Transverse colon (tissue), 4 donors: ENCODE measurements around the gene RAPGEF4.

Experiments used
- CTCF ChIP-seq, 5 experiments: fragments of 200-600 bp in 3 of 5; fragments of 450-650 bp in 2 of 5; sonication (generic) in 3 of 5; IDR thresholded peaks; 1 replicate in 2 of 5; 2 replicates in 3 of 5; pipeline ENCODE4 v1.5.1; 2016 to 2017; ENCODE audit warnings: antibody characterized with exemption in 5 of 5, inconsistent platforms in 3 of 5, mild to moderate bottlenecking in 2 of 5, moderate library complexity in 1 of 5
- POLR2A ChIP-seq: fragments of 450-650 bp; IDR thresholded peaks from one replicate; pipeline ENCODE4 v1.6.1; 2016; ENCODE audit warnings: antibody characterized with exemption, mild to moderate bottlenecking, moderate library complexity
- POLR2AphosphoS5 ChIP-seq, 3 donors: sonication (generic); formaldehyde crosslinking; IDR thresholded peaks; one replicate each; pipeline ENCODE4 v1.6.1; 2016; ENCODE audit warnings: antibody characterized with exemption in 3 of 3

- TF ChIP-seq CTCF (IDR thresholded peaks at IDR 0.05) = no peak
- TF ChIP-seq POLR2AphosphoS5 (IDR thresholded peaks at IDR 0.05) = no peak
- TF ChIP-seq POLR2A = no peak
These were observed 352.3 kb downstream of the RAPGEF4 start for GRCh38 chr2:173087793-173088496.
